NCI-H446 treated with DMSO at 0.1 percent for 48 hours (cell line): ENCODE results near the gene RNASEH2C.
"Not testable (repeated sequence)": the region's sequence is repeated elsewhere in the genome, so short reads cannot be mapped to it uniquely, and the experiment has no call there.

Experiments used
- DNase-seq: peaks from one replicate; lab custom pipeline; 2025; lab: John Stamatoyannopoulos, UW

RNASEH2C gene

DNA sequence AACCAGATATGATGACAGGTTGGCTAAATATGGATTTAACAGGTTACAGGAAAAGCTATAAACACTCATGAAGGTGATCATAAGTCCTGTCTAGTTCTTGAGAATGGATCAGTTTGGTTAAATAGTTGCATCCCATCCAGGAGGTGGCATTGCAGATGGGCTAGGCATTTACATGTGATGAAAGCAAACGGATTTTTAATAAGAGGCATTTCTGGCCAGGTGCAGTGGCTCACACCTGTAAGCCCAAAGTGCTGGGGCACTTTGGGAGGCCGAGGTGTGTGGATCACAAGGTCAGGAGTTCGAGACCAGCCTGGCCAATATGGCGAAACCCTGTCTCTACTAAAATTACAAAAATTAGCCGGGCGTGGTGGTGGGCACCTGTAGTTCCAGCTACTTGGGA lies 37.1 kb downstream of the RNASEH2C start:
- not testable (repeated sequence) for DNase-seq

DNA sequence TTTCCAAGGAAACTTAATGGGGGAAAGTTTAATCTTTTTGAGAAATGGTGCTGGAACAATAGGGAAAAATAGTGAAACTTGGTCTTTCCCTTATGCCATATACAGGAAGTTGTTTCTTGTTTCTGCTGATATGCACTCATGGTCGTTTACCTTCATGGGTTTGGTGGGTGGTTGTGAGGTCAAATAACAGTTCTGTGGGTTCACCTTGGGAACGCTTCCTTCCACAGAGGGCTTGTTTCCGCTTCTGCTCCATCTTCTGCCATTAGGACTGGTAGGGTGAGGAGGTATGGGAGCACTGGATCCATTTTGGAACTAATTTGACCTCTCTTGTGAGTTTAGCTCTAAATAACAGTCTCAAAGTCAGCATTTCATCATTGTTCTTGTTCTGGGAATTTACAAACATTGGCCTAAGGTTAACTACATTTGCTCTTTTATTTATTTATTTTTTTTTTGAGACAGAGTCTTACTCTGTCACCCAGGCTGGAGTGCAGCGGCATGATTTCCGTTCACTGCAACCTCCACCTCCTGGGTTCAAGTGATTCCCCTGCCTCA lies 40.3 kb downstream of the RNASEH2C start:
- no peak for DNase-seq

GRCh38 chr11:65672982-65673381 lies 47.6 kb downstream of the RNASEH2C start:
- no peak for DNase-seq

GRCh38 chr11:65672180-65672860 lies 48.3 kb downstream of the RNASEH2C start:
- DNase-seq = no peak
